K562 (cell line): ENCODE data around the gene SPAG7. TPM values are rescaled to one million over a fixed set of nuclear protein-coding genes. Genes with fewer than 3 reads are reported as not detected.

Experiments
- CBX3 ChIP-seq, 2 experiments: IDR thresholded peaks; 1 replicate in 1 of 2; 2 replicates in 1 of 2; pipeline ENCODE4 v1.6.1; 2012; ENCODE audit warnings: inconsistent platforms in 2 of 2, low read length in 2 of 2, borderline replicate concordance in 1 of 2, control low read depth in 1 of 2
- CEBPZ ChIP-seq: fragments of 150-350 bp; IDR thresholded peaks from 2 replicates; pipeline ENCODE4 v1.6.1; 2014; ENCODE audit warnings: low read depth, mild to moderate bottlenecking, low read length, borderline replicate concordance
- CHD2 ChIP-seq: IDR thresholded peaks from 2 replicates; pipeline ENCODE4 v1.6.1; 2011; ENCODE audit warnings: low read depth, low read length
- DIDO1 ChIP-seq: fragments of 450-650 bp; IDR thresholded peaks from 2 replicates; pipeline ENCODE4 v1.6.1; 2016; ENCODE audit warnings: low read depth, missing biosample characterization, missing genetic modification characterization
- E2F6 ChIP-seq, 2 experiments: IDR thresholded peaks; 2 replicates each; pipeline ENCODE4 v1.6.1; 2011; ENCODE audit warnings: borderline replicate concordance in 1 of 2, control low read depth in 1 of 2, low read depth in 1 of 2, low read length in 1 of 2, mild to moderate bottlenecking in 1 of 2, mixed read lengths in 1 of 2, moderate library complexity in 1 of 2; ENCODE audit not compliant: insufficient read depth in 1 of 2, insufficient read length in 1 of 2, poor library complexity in 1 of 2, severe bottlenecking in 1 of 2; ENCODE audit errors: extremely low read depth in 1 of 2
- ID3 ChIP-seq, 2 experiments: fragments of 250-450 bp in 1 of 2; fragments of 450-650 bp in 1 of 2; sonication (Bioruptor Pico) in 1 of 2; IDR thresholded peaks; 2 replicates each; pipeline versions ENCODE4 v1.6.1 to v1.8.0; 2016 to 2021; ENCODE audit warnings: mild to moderate bottlenecking in 2 of 2, moderate library complexity in 2 of 2, missing compliant biosample characterization in 1 of 2, missing genetic modification characterization in 1 of 2
- MBD2 ChIP-seq: sonication (generic); IDR thresholded peaks from 2 replicates; pipeline ENCODE4 v1.6.1; 2016; ENCODE audit warnings: low read depth, borderline replicate concordance
- TEAD2 ChIP-seq: fragments of 450-650 bp; IDR thresholded peaks from 2 replicates; pipeline ENCODE4 v1.6.1; 2016; ENCODE audit warnings: missing genetic modification characterization, control low read depth, missing compliant biosample characterization
- TFAM ChIP-seq: fragments of 250-450 bp; sonication (Bioruptor Pico); conservative IDR thresholded peaks from 2 replicates; pipeline ENCODE4 v1.5.0; 2021; ENCODE audit warnings: mild to moderate bottlenecking, moderate library complexity
- ZNF23 ChIP-seq: fragments of 250-450 bp; sonication (Bioruptor Pico); IDR thresholded peaks from 2 replicates; pipeline ENCODE4 v1.4.0; 2020; ENCODE audit warnings: mild to moderate bottlenecking
- ZNF589 ChIP-seq: fragments of 200-800 bp; sonication (Bioruptor generic); IDR thresholded peaks from 2 replicates; pipeline ENCODE4 v1.6.1; 2016; ENCODE audit warnings: low read depth, missing genetic modification characterization, missing compliant biosample characterization
- ZNF766 ChIP-seq: fragments of 200-800 bp; sonication (Bioruptor generic); conservative IDR thresholded peaks from 2 replicates; pipeline ENCODE4 v1.6.1; 2016; ENCODE audit warnings: missing genetic modification characterization, missing compliant biosample characterization
- ZNF785 ChIP-seq: fragments of 250-450 bp; sonication (Bioruptor Pico); IDR thresholded peaks from 2 replicates; pipeline ENCODE4 v1.4.0; 2020; ENCODE audit warnings: mild to moderate bottlenecking
- ZNF79 ChIP-seq: fragments of 250-450 bp; sonication (Bioruptor Pico); IDR thresholded peaks from 2 replicates; pipeline ENCODE4 v1.4.0; 2020; ENCODE audit warnings: low read depth, mild to moderate bottlenecking, moderate library complexity
- polyA plus RNA-seq, 8 experiments: library from polyadenylated mRNA; depleted of rRNA in 4 of 8; stranded (reverse) in 5 of 8; unstranded in 3 of 8; fragments of >200 nt; fragmentation: Nextera tagmentation in 2 of 8; fragmentation: Illumina TruSeq in 1 of 8; extraction: Ambion mirVana in 2 of 8; extraction: Trizol in 1 of 8; gene quantifications; 2 replicates each; pipeline versions ENCODE4 v1.2.1 to v1.2.3, GENCODE V29; 2011 to 2014; ENCODE audit warnings: inconsistent platforms in 1 of 8, missing spikeins in 1 of 8
- total RNA-seq, 7 experiments: library from RNA; depleted of rRNA in 6 of 7; stranded (reverse); fragments of >200 nt in 6 of 7; fragmentation: Illumina TruSeq in 2 of 7; extraction: Trizol in 2 of 7; gene quantifications; 2 replicates each; pipeline versions ENCODE4 v1.2.1 to v1.2.3, GENCODE V29; 2011 to 2021; ENCODE audit warnings: low replicate concordance in 1 of 7
- TF ChIP-seq, protein P1 (sequence below), 2 experiments: IDR thresholded peaks in 1 of 2; conservative IDR thresholded peaks in 1 of 2; 2 replicates each; pipeline ENCODE4 v1.6.1; 2016; ENCODE audit warnings: low read depth in 2 of 2, mild to moderate bottlenecking in 1 of 2, missing compliant biosample characterization in 1 of 2, missing genetic modification characterization in 1 of 2, moderate library complexity in 1 of 2

Gene SPAG7
- total and polyA plus RNA-seq, 9 of the 15 experiments (the other 6 are each of a cell fraction or from before 2014, with no cell fraction given): 5.6 to 53.5 (median 36.3) TPM

GRCh38 chr17:4966844-4967538, 626 bp downstream of the SPAG7 start (continued):
- TF ChIP-seq CEBPZ: peak; percentile 96
- peak; percentile 99 for TF ChIP-seq MBD2
- peak; percentile 44; the same call in 1 of the 2 replicates for TF ChIP-seq ZNF766 (CRISPR knock-in tag)
- peak; percentile 89 for TF ChIP-seq CHD2
- no peak for TF ChIP-seq ZNF785 (CRISPR knock-in tag)
- TF ChIP-seq ZNF589 (CRISPR knock-in tag): 0 out of 2 replicates have a peak, but pooled peaks have one; percentile 18
- peak in 1 of 2 experiments; percentile 42; a peak in 1 of 3 replicates for TF ChIP-seq CBX3 (IDR thresholded peaks at IDR 0.05; ENCODE audit: borderline replicate concordance in 1 of 2, low read length in 2 of 2)
- TF ChIP-seq, protein P1, sequence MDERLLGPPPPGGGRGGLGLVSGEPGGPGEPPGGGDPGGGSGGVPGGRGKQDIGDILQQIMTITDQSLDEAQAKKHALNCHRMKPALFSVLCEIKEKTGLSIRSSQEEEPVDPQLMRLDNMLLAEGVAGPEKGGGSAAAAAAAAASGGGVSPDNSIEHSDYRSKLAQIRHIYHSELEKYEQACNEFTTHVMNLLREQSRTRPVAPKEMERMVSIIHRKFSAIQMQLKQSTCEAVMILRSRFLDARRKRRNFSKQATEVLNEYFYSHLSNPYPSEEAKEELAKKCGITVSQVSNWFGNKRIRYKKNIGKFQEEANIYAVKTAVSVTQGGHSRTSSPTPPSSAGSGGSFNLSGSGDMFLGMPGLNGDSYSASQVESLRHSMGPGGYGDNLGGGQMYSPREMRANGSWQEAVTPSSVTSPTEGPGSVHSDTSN (CRISPR knock-in tag; IDR thresholded peaks at IDR 0.05; ENCODE audit: low read depth): peak; percentile 89
- TF ChIP-seq, protein P1 (tag; conservative IDR thresholded peaks at IDR 0.05; ENCODE audit: low read depth): peak; percentile 99
- peak; percentile 89 for TF ChIP-seq TEAD2 (tag)
- TF ChIP-seq E2F6 (IDR thresholded peaks at IDR 0.05; ENCODE audit: borderline replicate concordance in 1 of 2, extremely low read depth in 1 of 2, insufficient read depth in 1 of 2, insufficient read length in 1 of 2, low read depth in 1 of 2, low read length in 1 of 2, poor library complexity in 1 of 2, severe bottlenecking in 1 of 2): peak in 1 of 2 experiments; percentile 72
- TF ChIP-seq DIDO1: no peak
- no peak for TF ChIP-seq ZNF23 (CRISPR knock-in tag)
- TF ChIP-seq ZNF79 (CRISPR knock-in tag): no peak
- no peak for TF ChIP-seq TFAM (CRISPR knock-in tag)
- no peak for TF ChIP-seq ID3 (CRISPR knock-in tag; IDR thresholded peaks at IDR 0.05)
- TF ChIP-seq ID3 (tag; IDR thresholded peaks at IDR 0.05): peak; percentile 70; the same call in 1 of the 2 replicates
